ENCODE data around the gene OR51B6.
"Not testable (repeated sequence)": the region's sequence is repeated elsewhere in the genome, so short reads cannot be mapped to it uniquely, and the experiment has no call there.

The OR51B6 gene

DNA sequence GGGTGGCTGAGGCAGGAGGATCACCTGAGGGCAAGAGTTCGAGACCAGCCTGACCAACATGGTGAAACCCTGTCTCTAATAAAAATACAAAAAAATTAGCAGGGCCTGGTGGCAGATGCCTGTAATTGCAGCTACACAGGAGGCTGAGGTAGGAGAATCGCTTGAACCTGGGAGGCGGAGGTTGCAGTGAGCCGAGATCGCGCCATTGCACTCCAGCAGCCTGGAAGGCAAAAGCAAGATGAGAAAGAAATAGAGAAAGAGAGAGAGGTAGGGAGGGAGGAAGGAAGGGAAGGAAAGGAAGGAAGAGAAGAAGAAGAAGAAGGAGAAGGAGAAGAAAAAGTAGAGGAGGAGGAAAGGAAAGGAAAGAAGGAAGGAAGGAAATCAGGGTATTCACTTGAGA lies 15.1 kb downstream of the OR51B6 start:
- DNase-seq, result not testable (repeated sequence)

- no peak for DNase-seq
Observed at GRCh38 chr11:5366856-5367255, 15.5 kb downstream of the OR51B6 start.

- no peak for DNase-seq
Observed at GRCh38 chr11:5367448-5368074, 16.3 kb downstream of the OR51B6 start.

- no peak for DNase-seq
Observed at GRCh38 chr11:5368502-5369043, 17.3 kb downstream of the OR51B6 start.

- no peak for DNase-seq
Observed at GRCh38 chr11:5369789-5370188, 18.5 kb downstream of the OR51B6 start.

GRCh38 chr11:5380740-5381342 lies 29.5 kb downstream of the OR51B6 start:
- DNase-seq, result peak; percentile 32

DNA sequence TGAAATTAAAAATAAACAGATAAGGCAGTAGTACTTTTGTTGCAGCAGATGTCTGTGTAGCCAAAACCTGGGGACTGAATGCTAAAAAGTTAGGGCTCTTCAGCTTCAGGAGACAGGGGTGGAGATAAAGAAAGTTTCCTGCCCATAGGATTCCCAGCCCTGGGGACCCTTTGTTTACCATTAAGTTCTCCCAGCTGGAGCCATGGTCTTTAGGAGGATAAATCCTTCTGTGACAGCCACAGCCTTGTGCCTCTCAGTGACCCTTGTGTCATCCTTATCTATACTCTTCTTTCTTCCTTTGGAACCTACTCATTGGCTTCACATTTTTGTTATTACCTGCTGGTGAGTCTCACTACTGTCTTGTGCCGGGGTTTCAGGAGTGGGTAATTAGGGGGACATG lies 32.3 kb downstream of the OR51B6 start, which contains the start of gene OR51M1:
Gene OR51M1, plus strand, starts transcription at position 237 of the 400 bp plus-strand sequence. CDS start 5,587 bp downstream, outside the sequence.
- no peak for DNase-seq

DNA sequence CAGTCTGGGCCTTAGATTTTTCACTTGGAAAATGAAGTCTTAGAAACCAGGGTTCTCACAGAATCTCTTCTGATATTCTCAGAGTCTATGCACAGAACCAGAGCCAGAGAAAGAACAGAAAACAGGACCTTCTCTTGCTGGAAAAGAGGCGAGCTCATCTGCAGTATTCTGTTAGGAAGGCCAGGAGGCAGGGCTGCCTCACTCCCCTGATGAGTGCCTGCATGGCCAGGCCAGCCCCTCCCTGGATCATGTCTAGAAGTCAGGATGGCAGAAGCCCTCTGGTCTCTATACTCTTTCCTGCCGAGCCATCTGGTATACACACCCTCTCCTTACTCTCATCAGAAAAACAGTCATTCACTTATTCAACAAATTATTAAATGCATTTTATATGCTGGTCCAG lies 33.0 kb downstream of the OR51B6 start:
- DNase-seq, result no peak

DNA sequence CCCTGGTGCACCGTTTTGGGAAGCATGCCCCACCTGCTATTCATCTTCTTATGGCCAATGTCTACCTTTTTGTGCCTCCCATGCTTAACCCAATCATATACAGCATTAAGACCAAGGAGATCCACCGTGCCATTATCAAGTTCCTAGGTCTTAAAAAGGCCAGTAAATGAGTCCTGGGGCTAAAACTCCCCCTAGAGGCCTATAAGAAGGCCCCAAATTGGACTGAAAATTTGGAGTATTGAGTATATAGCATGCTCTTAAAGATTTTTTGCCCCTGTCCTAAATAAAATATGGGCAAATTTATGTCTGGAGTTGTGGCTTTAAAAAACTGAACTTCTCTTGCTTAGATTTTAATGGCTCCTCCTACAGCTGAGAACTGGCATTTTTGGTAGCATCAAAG lies 38.9 kb downstream of the OR51B6 start:
- DNase-seq, result no peak

GRCh38 chr11:5394091-5394490 lies 42.8 kb downstream of the OR51B6 start:
- DNase-seq, result no peak

GRCh38 chr11:5398936-5399335 lies 47.6 kb downstream of the OR51B6 start:
- DNase-seq, result no peak

Measured in NCI-H2029 (cell line).